Fibroblast of skin of right quadriceps (primary cell): Measurements from ENCODE around the gene SLC39A11.
A peak's percentile ranks its signal among the peaks of the same experiment; 100 is the strongest.
"Not testable (repeated sequence)": the region's sequence is repeated elsewhere in the genome, so short reads cannot be mapped to it uniquely, and the experiment has no call there.

Experiments
- DNase-seq: peaks from one replicate; pipeline ENCODE4 v3.0.0-alpha.2; 2013

The SLC39A11 gene

GRCh38 chr17:72730077-72730476 lies 362.4 kb downstream of the SLC39A11 start:
- DNase-seq: no peak

DNA sequence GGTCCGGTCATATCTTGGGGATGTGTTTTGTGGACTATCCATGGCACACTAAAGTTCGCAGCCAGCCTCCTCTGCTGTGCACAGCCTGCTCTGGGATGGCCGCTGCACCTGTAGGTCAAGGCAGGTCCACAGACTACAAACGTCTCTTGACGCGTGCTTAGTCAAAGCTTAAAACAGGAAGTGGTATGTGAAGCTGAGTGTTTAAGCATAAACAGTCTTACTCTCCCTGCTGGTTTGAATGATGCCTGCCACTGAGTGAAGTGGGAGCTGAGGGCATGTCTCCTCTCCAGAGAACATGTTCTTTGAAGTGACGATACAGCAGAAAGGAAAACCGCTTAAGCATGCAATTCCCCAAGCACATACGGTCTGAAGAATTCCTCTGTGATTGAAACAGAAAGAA lies 365.6 kb downstream of the SLC39A11 start:
- DNase-seq: peak; percentile 21

DNA sequence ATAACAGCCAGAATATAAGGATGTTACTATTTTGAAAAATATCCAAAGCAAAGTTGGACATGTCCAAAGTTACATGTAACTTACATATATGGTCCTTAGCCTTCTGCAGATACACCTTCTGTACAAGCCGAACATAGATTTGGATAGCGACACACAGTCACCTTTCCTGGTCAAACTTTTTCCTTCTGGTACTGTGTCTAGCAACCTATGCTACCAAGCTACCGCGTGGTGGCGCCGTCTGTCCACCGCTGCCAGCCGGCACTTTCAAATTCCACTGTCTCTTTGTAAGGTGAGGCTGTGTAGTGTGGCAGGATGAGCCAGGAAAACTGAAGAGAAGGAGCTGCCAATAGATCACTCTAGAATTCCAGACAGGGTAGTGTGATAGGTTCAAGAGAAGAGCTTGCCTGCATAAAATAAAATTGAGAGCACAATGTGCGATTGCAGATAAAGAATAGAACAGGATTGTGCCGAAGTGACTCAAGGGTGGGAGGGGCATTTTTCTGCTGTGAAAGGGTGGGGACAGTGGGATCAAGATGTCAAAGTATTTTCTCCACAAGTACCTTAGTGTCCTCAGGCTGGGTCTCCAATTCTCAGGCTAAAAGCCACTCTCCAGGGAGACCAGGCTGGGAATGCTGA lies 366.9 kb downstream of the SLC39A11 start:
- peak; percentile 56 for DNase-seq

DNA sequence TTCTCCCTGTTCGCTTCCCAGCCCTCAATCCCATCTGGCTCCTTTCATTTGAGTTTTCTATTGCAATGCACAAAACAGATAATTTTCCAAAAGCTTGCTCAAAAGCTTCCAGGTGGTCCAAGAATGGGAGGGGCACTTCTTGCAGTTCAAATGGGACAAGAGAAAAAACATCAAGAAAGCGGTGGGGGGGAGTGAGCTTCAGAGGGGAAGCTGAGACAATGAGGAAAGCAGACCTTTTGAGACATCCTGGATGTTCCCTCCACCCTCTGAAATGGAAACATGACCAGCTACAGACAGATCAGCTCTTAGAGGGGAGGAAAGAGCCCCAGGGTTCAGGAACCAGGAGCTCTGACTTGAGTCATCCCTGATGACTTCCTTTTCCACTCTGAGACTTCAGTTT lies 368.2 kb downstream of the SLC39A11 start:
- DNase-seq: peak; percentile 20

DNA sequence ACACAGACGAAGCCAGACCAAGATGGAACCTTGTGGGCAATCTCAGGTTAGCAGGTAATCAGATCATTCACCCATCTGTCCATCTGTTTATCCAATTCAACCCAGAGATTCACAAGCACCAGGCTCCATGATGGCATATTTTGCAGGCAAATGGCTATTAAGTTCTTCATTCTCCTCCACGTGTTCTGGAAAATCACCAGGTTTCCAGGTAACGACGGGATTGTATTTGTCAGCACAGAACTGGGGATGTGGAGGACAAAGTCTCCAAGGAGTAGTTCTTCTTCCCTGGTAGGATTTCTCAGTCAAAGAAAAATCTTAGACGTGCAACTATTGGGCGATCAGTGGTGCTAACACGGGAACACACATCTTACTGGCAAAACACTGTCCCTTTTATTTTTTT lies 368.8 kb downstream of the SLC39A11 start:
- DNase-seq: no peak

- DNase-seq: no peak
Measured at GRCh38 chr17:72720494-72720825, 372.0 kb downstream of the SLC39A11 start.

GRCh38 chr17:72719578-72720493 lies 372.7 kb downstream of the SLC39A11 start:
- peak; percentile 66 for DNase-seq

GRCh38 chr17:72719206-72719577 lies 373.3 kb downstream of the SLC39A11 start:
- DNase-seq: no peak

- no peak for DNase-seq
Measured at GRCh38 chr17:72717676-72718075, 374.8 kb downstream of the SLC39A11 start.

DNA sequence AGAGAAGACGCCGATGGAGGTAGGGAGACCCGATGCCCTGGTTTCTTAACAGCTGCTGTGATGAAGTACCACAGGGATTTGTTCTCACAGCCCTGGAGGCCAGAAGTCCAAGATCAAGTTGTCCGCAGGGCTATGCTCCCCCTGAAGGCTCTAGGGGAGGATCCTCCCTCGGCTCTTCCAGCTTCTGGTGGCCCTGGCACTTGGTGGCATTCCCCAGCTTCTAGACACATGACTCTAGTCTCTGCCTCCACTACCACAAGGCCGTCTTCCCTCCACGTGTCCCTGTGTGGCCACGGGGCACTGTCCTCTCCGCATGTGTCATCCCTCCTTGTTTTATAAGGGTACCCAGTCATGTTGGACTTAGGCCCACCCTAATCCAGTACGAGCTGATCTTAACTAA lies 375.2 kb downstream of the SLC39A11 start:
- no peak for DNase-seq

DNA sequence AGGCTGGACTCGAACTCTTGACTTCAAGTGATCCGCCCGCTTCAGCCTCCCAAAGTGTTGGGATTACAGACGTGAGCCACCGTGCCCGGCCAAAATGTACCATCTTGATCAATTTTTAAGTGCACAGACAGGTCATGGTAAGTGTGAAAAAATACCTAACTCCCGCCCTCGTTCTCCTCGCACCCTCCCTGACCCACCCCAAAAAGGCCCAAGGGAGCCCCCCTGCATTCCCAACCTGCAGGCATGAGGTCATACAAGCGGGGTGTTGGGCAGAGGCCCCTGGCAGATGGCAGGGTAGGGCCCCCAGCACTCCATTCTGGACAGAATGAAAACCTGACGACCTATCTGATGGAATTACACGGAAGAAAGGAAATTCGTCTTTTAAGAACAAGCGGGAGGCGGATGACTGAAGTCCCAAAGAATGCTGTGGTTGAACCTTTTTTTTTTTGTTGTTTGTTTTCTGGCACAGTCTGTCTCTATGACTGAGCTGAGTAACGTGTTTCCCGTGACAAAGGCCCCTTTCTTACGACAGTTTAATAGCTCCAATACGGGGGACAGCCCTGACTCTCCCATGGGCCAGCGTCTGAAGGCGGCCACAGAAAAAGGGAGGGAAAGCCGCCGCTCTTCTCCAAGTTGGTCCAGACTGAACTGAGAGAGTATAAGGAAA lies 376.4 kb downstream of the SLC39A11 start:
- DNase-seq: peak; percentile 95

- no peak for DNase-seq
Measured at GRCh38 chr17:72714357-72714966, 378.0 kb downstream of the SLC39A11 start.

DNA sequence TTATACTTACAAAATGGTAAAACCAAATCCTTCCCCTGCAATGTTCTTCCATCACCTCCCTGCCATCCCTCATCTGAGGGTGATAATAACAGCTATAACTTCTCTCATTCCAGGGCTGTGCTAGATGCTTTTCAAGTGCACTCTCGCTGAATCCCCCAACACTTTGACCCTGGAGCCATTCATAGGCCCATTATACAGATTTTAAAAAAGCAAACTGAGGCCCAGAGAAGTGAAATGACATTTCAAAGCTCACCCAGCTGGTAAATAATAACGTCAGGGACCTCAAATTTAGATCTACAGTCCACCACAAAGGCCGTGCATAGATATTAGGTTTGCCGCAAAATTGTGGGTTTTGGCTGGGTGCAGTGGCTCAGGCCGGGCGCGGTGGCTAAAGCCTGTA lies 378.8 kb downstream of the SLC39A11 start:
- DNase-seq: no peak

- no peak for DNase-seq
Measured at GRCh38 chr17:72711521-72712310, 380.8 kb downstream of the SLC39A11 start.

GRCh38 chr17:72710834-72711233 lies 381.7 kb downstream of the SLC39A11 start:
- peak; percentile 51 for DNase-seq

- no peak for DNase-seq
Measured at GRCh38 chr17:72710202-72710601, 382.3 kb downstream of the SLC39A11 start.

- DNase-seq: not testable (repeated sequence)
Measured at GRCh38 chr17:72708682-72709081, 383.8 kb downstream of the SLC39A11 start.

DNA sequence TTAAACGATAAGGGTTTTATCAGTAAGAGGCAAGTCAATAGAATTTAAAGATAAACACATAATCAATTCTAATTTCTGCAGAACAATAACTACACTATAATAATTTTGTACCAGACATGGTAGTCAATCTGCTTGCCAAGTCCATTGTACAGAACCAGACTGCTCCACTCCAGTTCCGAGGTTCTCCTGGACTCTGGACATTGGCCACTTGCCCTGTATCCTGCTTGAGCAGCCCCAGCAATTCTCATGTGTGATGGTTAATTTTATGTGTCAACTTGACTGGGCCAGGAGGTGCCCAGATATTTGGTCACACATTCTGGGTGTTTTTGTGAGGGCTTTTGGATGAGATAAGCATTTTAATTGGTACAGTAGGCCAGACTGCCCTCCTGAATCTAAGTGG lies 384.6 kb downstream of the SLC39A11 start:
- no peak for DNase-seq

- DNase-seq: peak; percentile 28
Measured at GRCh38 chr17:72706396-72706981, 386.0 kb downstream of the SLC39A11 start.

- DNase-seq: no peak
Measured at GRCh38 chr17:72705905-72706395, 386.5 kb downstream of the SLC39A11 start.

DNA sequence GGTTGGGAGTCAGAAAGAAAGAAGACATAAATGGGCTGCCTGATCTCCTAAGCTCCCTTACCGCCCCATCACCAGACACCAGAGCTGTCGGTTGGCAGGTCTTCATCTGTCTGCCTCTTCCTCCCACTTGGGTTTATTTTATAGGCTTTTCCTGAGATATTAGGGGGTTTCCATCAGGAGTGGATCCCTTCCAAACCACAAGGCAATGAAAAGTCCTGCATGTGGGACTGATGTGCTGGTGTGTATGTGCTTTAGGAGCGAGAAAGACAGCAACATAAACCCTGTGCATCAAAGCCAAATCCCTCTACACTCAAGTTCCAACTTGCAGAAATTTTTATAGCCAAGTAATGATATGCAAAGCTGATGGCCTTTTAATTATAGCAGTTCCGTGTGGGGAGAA lies 389.5 kb downstream of the SLC39A11 start:
- DNase-seq: peak; percentile 86

GRCh38 chr17:72702136-72702735 lies 390.3 kb downstream of the SLC39A11 start:
- DNase-seq: peak; percentile 82
